GM18526 (cell line): ENCODE results near the gene TYW1.

Experiments
- POLR2A ChIP-seq: IDR thresholded peaks from 3 replicates; pipeline ENCODE4 v1.6.1; 2011; ENCODE audit not compliant: insufficient read length; ENCODE audit errors: extremely low read depth

Gene TYW1, protein sequence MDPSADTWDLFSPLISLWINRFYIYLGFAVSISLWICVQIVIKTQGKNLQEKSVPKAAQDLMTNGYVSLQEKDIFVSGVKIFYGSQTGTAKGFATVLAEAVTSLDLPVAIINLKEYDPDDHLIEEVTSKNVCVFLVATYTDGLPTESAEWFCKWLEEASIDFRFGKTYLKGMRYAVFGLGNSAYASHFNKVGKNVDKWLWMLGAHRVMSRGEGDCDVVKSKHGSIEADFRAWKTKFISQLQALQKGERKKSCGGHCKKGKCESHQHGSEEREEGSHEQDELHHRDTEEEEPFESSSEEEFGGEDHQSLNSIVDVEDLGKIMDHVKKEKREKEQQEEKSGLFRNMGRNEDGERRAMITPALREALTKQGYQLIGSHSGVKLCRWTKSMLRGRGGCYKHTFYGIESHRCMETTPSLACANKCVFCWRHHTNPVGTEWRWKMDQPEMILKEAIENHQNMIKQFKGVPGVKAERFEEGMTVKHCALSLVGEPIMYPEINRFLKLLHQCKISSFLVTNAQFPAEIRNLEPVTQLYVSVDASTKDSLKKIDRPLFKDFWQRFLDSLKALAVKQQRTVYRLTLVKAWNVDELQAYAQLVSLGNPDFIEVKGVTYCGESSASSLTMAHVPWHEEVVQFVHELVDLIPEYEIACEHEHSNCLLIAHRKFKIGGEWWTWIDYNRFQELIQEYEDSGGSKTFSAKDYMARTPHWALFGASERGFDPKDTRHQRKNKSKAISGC

DNA sequence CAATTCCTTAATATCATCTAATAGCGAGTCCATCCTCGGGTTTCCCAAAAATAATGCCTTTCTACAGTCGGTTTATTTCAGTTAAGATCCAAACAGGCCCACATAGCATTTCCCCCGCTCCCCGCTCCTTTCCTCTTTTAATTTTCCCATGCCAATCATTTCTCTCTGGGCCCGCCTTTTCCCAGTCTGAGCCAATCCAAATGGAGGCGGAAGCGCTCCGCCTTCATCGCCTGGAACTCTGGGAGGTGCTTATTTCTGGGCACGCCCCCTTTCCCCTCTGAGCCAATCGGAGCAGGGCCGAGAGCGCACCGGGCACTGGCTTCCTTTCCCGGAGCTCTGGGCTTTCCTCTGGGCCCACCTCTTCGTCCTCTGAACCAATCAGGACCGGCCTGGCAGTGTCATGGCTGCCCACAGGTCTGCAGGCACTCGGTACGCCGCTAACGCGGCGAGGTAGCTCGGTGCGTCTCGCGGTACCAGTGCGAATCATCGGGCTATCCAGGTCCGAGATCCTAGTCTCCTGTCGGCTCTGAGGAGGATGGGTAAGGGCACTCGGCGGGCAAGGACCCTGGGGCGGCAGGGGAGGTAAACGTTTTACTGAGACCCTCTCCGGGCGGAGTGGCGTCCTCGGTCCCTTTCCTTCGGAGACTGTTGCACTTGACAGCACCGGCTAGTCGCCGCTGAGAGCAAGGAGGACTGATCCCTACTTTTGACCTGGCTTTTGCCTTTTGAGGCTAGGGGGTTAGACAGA is at the start of gene TYW1:
TSS of gene TYW1 (plus strand) at position 390 of the 748 bp plus-strand sequence. CDS start at position 536, 146 bp downstream.
- peak; percentile 93 for TF ChIP-seq POLR2A

DNA sequence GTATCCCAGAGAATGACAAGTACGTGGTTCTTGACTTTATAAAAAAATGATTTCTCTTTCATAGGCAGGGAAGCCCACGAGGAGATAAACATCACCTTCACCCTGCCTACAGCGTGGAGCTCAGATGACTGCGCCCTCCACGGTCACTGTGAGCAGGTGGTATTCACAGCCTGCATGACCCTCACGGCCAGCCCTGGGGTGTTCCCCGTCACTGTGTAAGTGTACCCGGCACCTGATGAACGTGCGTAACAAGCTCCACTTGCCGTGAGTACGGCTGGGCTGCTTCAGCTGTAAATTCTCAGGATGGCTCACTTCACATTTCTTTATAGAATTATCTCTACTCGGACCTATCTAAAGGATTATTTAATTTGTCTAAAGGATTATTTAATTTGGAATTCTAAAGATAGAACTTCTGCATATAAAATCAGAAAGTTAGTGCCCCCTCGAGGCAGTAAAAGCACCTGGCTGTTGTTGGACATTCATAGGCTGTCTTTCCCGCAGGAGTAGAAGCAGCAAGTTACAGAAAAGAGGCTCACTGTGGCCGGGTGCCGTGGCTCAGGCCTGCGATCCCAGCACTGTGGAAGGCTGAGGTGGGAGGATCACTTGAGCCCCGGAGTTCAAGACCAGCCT is 48.0 kb upstream of the TYW1 start:
- TF ChIP-seq POLR2A: no peak

DNA sequence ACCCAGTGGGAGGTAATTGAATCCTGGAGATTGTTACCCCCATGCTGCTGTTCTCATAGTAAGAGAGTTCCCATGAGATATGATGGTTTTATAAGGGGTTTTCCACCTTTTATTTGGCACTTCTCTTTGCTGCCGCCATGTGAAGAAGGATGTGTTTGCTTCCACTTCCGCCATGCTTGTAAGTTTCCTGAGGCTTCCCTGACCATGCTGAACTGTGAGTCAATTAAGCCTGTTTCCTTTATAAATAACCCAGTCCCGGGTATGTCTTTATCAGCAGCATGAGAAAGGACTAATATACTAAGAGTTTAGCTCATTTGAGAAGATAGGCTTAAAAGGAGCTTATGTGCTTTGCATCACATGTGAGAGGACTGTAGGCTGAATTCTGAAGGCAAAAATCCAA is 46.3 kb upstream of the TYW1 start:
- TF ChIP-seq POLR2A: no peak

DNA sequence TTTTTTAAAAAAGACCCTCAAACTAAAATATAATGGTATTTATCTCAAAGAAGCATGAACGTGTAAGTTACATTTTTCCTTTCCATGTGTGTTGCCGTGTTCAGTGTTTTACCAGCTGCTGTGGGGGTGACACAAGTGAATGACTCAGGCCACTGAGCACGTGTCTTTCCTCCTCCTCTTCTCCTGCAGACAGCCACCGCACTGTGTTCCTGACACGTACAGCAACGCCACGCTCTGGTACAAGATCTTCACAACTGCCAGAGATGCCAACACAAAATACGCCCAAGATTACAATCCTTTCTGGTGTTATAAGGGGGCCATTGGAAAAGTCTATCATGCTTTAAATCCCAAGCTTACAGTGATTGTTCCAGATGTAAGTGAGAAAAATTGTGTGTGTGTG is 45.9 kb upstream of the TYW1 start:
- TF ChIP-seq POLR2A: no peak

DNA sequence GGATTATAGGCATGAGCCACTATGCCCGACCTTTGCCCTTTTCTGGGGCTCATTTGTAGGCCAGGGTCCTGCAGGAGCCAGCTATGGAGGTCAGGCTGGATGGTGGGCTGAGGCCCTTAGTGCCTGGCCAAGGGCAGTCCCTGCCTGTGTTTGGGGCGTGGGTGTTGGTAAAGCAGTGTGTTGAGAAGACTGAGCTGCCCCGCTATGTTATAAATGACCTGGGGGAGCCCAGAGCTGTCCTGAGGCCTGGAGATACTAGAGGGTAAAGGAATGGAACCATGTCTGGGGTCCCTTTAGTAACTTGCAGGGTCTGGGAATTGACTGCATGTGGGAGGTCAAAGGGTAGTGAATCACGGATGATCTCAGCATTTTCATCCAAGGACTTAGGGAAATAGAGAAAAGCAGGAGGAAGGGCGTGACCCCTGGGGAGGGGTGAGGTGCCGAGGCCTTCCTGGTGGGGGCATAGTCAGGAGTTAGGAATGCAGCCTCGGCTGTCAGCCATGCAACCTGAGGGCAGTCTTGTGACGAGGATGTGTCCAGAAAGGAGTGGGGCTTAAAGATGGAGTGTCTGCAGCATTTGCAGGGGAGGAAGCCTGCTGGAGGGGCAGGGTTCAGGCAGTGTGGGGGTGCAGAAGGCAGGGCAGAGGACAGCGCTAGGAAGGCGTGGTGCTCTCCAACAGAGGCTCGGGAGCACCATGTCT is 44.1 kb upstream of the TYW1 start:
- TF ChIP-seq POLR2A: no peak

DNA sequence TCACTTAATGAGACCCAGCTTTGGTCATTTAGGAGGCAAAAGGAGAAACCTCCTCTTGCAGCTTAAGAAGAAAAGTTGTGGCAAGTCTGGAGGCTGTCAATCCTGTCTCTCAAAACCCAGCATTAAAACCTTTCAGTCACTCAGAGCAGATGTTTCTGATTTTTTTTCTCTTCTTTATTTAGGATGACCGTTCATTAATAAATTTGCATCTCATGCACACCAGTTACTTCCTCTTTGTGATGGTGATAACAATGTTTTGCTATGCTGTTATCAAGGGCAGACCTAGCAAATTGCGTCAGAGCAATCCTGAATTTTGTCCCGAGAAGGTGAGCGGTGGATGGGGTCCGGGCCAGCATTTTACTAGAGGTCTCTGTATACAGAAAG is 43.6 kb upstream of the TYW1 start:
- no peak for TF ChIP-seq POLR2A

DNA sequence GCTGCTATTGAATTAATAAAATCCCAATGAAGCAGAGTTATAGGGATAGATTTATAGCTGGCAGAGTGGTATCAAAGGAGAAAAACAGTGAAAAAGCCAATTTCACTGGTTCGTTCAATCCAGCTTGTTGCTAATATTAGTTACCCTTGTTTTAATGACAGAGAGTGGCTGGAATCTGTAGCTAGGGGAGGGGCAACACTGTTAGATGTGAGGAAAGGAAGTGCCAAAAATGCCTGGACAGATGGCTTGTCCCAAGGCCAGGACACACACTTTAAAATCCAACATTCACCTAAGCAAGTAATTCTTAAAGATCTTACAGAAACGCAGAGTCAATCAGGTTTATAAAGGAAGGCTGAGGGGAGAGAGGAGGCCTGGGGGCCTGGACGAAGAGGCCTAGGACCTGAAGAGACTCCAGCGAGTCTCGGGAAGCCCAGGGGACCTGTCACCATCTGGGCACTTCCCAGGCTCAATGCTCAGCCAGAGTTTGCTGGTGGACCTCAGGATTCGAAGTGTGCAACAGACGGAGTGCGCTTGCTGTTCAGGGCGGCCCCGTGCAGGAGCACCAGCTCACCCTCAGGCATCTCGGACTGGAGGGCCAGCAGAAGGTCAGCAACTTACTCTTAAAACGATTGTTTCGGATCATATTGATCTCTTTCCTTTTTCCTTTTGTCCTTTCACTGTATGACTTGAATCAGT is 38.9 kb upstream of the TYW1 start:
- no peak for TF ChIP-seq POLR2A

DNA sequence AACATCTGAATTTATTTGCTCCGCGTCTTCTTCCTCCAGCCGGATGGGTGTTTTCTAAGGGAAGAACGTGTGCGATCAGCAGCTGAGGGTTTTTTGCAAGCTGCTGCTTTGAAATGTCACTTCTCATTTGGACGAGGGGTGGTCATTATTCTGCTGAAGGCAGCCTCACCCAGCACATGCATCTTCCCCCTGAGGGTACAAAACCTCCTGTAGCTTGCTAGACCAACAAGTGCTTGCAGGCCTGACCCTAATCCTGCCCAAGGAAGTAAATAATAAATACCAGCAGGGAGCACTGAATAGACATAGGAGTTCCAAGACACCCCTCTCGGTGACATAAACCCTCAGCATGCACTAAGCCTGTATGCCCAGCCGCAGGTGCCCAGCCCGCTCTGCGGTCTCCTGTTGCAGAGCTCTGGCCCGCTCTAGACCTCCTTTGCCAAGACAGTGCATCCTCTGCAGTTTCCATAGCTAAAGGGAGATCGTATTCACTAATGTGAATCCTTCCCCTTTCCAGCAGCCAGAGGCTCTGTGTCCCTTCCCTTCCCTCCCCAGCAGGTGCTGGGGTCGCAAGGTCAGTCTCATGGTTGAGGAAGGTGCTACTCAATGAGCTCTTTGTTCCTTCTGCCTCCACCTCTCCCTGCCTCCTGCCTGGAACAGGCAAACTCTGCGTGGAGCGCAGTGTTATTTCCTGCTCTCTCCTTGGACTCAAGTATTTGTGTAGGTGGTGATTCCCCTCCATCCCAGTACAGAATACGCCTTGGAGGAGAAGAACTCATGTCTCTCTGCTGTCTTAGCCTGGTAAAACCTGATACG is 37.9 kb upstream of the TYW1 start:
- no peak for TF ChIP-seq POLR2A

DNA sequence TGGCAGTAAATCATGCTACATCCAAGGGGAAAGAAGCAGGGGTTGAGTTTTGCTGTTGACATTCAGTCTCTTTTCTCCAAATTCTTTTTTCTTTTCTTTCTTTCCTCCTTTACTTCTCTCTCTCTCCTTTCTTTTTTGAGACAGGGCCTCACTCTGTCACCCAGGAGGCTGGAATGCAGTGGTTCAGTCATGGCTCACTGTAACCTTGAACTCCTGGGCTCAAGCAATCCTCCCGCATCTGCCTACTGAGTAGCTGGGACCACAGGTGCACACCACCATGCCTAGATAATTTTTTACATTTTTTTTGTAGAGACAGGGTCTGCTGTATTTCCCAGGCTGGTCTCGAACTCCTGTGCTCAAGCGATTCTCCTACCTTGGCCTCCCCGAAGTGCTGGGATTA is 36.4 kb upstream of the TYW1 start:
- TF ChIP-seq POLR2A: no peak

DNA sequence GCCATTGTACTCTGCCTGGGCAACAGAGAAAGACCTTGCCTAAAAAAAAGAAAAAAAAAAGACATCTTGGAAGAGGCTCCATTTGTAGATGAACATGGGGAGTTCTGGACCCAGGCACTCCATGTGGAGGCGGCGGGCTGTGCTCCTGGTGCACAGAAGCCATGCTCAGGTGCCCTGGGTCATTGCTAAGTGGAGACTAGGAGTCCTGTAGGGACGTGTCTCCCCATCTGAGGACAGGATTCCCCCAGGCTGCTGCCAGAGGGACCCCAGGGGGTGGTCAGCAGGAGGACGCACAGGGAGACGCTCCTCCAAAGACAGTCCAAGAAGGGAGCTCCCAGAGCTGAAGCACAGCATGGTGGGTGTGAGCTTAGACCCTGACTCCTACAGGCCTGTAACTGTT is 35.5 kb upstream of the TYW1 start:
- no peak for TF ChIP-seq POLR2A

DNA sequence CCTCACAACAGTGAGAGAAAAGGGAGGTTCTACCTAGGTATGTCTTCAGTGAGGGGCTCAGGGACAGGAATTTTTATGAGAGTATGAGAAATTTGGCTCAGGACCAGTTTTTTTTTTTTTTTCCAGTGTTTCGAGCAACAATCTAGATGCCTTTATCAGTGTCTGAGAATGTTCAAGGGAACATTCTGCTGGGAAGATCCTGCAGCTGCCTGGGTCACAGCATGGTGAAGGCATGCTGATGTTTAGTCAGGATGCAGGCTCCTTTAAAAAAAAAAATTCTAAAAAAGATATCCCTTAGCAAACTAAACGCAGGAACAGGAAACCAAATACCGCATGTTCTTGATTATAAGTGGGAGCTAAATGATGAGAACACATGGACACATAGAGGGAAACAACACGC is 32.2 kb upstream of the TYW1 start:
- no peak for TF ChIP-seq POLR2A

DNA sequence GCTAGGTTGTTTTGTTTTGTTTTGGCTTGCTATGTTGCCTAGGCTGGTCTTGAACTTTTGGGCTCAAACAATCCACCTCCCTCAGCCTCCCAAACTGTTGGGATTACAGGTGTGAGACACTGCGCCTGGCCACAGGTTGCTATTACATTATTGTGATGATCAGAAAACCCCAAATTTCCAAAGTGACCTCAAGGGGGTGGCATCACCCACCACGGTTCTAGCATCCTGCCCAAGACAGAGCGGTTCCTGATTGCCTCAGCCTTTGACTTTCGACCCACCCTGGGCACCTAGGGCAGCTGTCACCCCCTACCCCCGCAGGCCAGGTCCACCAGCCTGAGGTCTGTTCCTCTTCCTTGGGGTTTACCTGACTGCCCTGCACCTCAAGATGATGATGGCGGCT is 29.6 kb upstream of the TYW1 start:
- TF ChIP-seq POLR2A: no peak

DNA sequence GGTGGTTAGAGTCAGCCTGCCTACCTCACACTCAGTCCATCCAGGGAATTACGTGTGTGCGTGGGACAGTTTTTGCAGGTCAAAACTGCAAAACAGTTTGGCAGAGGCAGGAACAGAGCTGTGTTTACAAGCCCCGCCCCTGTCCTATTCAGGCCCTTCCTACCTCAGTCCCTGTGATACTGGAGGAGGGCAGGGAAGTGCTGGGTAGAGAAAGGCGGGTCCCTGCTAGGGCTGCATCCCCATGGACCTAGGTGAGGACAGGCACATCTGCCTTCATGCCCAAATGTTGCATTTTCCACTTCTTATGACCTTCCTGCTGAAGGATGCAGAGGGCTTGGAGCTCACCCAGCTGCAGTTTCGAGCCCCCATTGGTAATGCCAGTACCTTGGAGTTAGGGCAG is 26.3 kb upstream of the TYW1 start:
- no peak for TF ChIP-seq POLR2A

DNA sequence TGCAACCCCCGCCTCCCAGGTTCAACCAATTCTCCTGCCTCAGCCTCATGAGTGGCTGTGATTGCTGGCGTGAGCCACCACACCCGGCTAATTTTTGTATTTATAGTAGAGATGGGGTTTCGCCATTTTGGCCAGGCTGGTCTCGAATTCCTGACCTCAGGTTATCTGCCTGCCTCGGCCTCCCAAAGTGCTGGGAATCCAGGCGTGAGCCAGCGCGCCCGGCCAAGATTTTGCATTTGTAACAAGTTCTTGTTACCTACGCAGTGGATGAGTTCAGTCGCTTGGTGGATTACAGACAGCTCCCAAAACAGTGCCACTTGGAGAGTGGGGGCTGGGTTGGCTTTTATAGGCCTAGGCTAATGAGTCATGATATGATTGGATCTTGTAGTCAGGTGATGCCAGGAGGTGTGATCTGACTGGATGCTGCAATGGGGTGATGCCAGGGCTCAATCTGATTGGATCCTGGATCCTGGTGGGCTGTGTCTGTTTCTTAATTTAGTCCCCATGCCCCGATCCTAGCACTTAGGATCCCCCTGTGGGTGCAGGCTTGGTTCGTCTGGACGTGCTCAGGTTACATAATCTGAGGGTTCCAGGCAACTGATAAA is 21.5 kb upstream of the TYW1 start:
- no peak for TF ChIP-seq POLR2A
